HepG2 (cell line): ENCODE measurements around the gene MIEF2. TPM values are rescaled to one million over a fixed set of nuclear protein-coding genes. Genes with fewer than 3 reads are reported as not detected.

Experiments
- ARNT2 ChIP-seq: sonication (generic); formaldehyde crosslinking; IDR thresholded peaks from 2 replicates; pipeline ENCODE4 v1.8.0; 2022; ENCODE audit warnings: mild to moderate bottlenecking, low read depth, missing genetic modification reagents, moderate library complexity
- ARNTL ChIP-seq: sonication (generic); formaldehyde crosslinking; IDR thresholded peaks from 2 replicates; pipeline ENCODE4 v1.4.0; 2020; ENCODE audit warnings: mild to moderate bottlenecking, missing genetic modification reagents
- ATAD3A ChIP-seq: sonication (generic); formaldehyde crosslinking; IDR thresholded peaks from 2 replicates; pipeline ENCODE4 v1.4.0; 2020; ENCODE audit warnings: missing genetic modification reagents
- CHD4 ChIP-seq: fragments of 200-600 bp; sonication (generic); IDR thresholded peaks from 2 replicates; pipeline ENCODE4 v1.7.0; 2017; ENCODE audit warnings: mild to moderate bottlenecking, low read length, borderline replicate concordance
- ETV6 ChIP-seq: sonication (generic); formaldehyde crosslinking; conservative IDR thresholded peaks from 2 replicates; pipeline ENCODE4 v1.4.0; 2020; ENCODE audit warnings: missing genetic modification reagents
- GATA4 ChIP-seq: sonication (generic); IDR thresholded peaks from 2 replicates; pipeline ENCODE4 v1.6.1; 2016; ENCODE audit warnings: antibody characterized with exemption, low read depth, borderline replicate concordance
- HOXA5 ChIP-seq: sonication (generic); formaldehyde crosslinking; IDR thresholded peaks from 2 replicates; pipeline ENCODE4 v1.4.0; 2020; ENCODE audit warnings: missing genetic modification reagents
- ISX ChIP-seq: sonication (generic); formaldehyde crosslinking; conservative IDR thresholded peaks from 2 replicates; pipeline ENCODE4 v1.5.0; 2020; ENCODE audit warnings: missing genetic modification reagents
- KDM6A ChIP-seq: IDR thresholded peaks from 2 replicates; pipeline ENCODE4 v1.6.1; 2016; ENCODE audit warnings: low read depth
- MATR3 ChIP-seq: sonication (generic); formaldehyde crosslinking; IDR thresholded peaks from 2 replicates; pipeline ENCODE4 v1.4.0; 2020; ENCODE audit warnings: missing genetic modification reagents
- MIXL1 ChIP-seq: IDR thresholded peaks from 2 replicates; pipeline ENCODE4 v1.6.1; 2016
- NFE2L1 ChIP-seq: sonication (generic); formaldehyde crosslinking; IDR thresholded peaks from 2 replicates; pipeline ENCODE4 v1.4.0; 2020; ENCODE audit warnings: missing genetic modification reagents, mild to moderate bottlenecking, borderline replicate concordance
- RBM39 ChIP-seq: fragments of 200-400 bp; formaldehyde crosslinking; IDR thresholded peaks from one replicate; pipeline ENCODE4 v1.6.1; 2018; ENCODE audit warnings: antibody characterized with exemption, mild to moderate bottlenecking, low read depth, low read length; ENCODE audit not compliant: poor library complexity, severe bottlenecking
- SAFB2 ChIP-seq: sonication (generic); formaldehyde crosslinking; IDR thresholded peaks from 2 replicates; pipeline ENCODE4 v1.5.1; 2020; ENCODE audit warnings: missing genetic modification reagents, low read depth, mild to moderate bottlenecking, borderline replicate concordance
- SKI ChIP-seq: fragments of 450-650 bp; IDR thresholded peaks from one replicate; pipeline ENCODE4 v1.6.1; 2018; ENCODE audit warnings: mild to moderate bottlenecking; ENCODE audit not compliant: partially characterized antibody
- XBP1 ChIP-seq: sonication (generic); formaldehyde crosslinking; IDR thresholded peaks from 2 replicates; pipeline ENCODE4 v1.5.0; 2020; ENCODE audit warnings: missing genetic modification reagents
- YEATS4 ChIP-seq: sonication (generic); formaldehyde crosslinking; IDR thresholded peaks from 2 replicates; pipeline ENCODE4 v1.4.0; 2020; ENCODE audit warnings: missing genetic modification reagents, borderline replicate concordance
- ZBTB21 ChIP-seq: sonication (generic); formaldehyde crosslinking; IDR thresholded peaks from 2 replicates; pipeline ENCODE4 v1.4.0; 2020; ENCODE audit warnings: missing genetic modification reagents
- ZNF274 ChIP-seq: sonication (generic); formaldehyde crosslinking; IDR thresholded peaks from 2 replicates; pipeline ENCODE4 v1.5.1; 2020; ENCODE audit warnings: mild to moderate bottlenecking, missing genetic modification reagents
- ZNF747 ChIP-seq: sonication (generic); formaldehyde crosslinking; IDR thresholded peaks from 2 replicates; pipeline ENCODE4 v1.8.1; 2023; ENCODE audit warnings: missing genetic modification reagents, mild to moderate bottlenecking, borderline replicate concordance
- polyA plus RNA-seq, 8 experiments: library from polyadenylated mRNA; depleted of rRNA in 3 of 8; stranded (reverse) in 7 of 8; unstranded in 1 of 8; fragments of >200 nt; fragmentation: Illumina TruSeq in 4 of 8; extraction: Trizol in 4 of 8; gene quantifications; 2 replicates each; pipeline versions ENCODE4 v1.2.1 to v1.2.3, GENCODE V29; 2011 to 2016; ENCODE audit warnings: low read depth in 4 of 8, missing spikeins in 1 of 8, mixed read lengths in 1 of 8; ENCODE audit not compliant: insufficient read depth in 1 of 8
- total RNA-seq, 5 experiments: library from RNA; depleted of rRNA; stranded (reverse); fragments of >200 nt; fragmentation: Illumina TruSeq; extraction: Trizol; gene quantifications; 2 replicates each; pipeline ENCODE4 v1.2.3, GENCODE V29; 2016; ENCODE audit warnings: low read depth in 1 of 5
- TF ChIP-seq, protein P1 (sequence below): sonication (generic); formaldehyde crosslinking; IDR thresholded peaks from 2 replicates; pipeline ENCODE4 v1.5.1; 2020; ENCODE audit warnings: mild to moderate bottlenecking, moderate library complexity, missing genetic modification reagents
- TF ChIP-seq, protein P2 (sequence below): sonication (generic); formaldehyde crosslinking; IDR thresholded peaks from 2 replicates; pipeline ENCODE4 v1.9.0; 2021; ENCODE audit warnings: missing genetic modification reagents, mild to moderate bottlenecking, borderline replicate concordance
- TF ChIP-seq, protein P3 (sequence below): fragments of 450-650 bp; IDR thresholded peaks from 2 replicates; pipeline ENCODE4 v1.6.1; 2017; ENCODE audit warnings: mild to moderate bottlenecking
- TF ChIP-seq, protein P4 (sequence below): sonication (generic); formaldehyde crosslinking; IDR thresholded peaks from 2 replicates; pipeline ENCODE4 v1.4.0; 2020; ENCODE audit warnings: missing genetic modification reagents

MIEF2 gene
- total and polyA plus RNA-seq, 2 of the 13 experiments (the other 11 are each of a cell fraction or from before 2014, with no cell fraction given): 6.0 to 8.0 TPM

DNA sequence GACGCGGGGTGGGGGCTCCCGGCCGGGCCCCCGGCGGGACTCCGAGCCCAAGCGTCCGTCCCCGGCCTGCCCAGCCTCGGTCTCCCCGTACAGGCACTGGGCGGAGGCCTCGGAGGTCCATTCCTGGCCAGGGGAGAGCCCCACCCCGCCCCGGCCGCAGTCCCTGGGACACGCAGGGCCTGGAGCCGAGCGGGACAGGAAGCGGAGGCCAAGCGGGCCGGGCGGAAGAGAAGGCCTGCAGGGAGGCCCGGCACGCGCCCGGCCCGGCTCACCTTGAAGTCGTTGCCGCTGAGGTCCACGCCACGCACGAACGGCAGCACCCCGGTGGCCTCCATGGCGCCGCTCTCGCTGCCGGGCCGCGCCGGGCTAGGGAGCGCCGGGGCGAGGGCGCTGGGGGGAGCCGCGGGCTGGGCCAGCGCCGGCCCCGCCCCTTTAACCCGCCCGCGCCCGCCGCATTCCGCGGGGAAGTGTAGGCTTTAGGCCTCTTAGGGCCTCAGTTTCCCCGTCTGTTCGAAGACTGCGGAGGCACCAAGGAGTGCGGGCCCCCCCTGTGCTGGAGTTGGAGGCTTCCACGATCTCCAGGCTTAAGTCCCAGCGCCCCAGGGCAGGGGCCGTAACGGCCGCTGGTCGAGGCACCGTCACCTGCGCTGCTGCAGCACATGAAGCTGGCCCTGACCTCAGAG lies 2.0 kb upstream of the MIEF2 start, which contains the start of gene FLII (continued):
- TF ChIP-seq, protein P1, sequence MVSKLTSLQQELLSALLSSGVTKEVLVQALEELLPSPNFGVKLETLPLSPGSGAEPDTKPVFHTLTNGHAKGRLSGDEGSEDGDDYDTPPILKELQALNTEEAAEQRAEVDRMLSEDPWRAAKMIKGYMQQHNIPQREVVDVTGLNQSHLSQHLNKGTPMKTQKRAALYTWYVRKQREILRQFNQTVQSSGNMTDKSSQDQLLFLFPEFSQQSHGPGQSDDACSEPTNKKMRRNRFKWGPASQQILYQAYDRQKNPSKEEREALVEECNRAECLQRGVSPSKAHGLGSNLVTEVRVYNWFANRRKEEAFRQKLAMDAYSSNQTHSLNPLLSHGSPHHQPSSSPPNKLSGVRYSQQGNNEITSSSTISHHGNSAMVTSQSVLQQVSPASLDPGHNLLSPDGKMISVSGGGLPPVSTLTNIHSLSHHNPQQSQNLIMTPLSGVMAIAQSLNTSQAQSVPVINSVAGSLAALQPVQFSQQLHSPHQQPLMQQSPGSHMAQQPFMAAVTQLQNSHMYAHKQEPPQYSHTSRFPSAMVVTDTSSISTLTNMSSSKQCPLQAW (CRISPR knock-in tag): no peak
- TF ChIP-seq MIXL1 (CRISPR knock-in tag): no peak
- peak; percentile 87 for TF ChIP-seq YEATS4 (CRISPR knock-in tag)
- TF ChIP-seq, protein P2, sequence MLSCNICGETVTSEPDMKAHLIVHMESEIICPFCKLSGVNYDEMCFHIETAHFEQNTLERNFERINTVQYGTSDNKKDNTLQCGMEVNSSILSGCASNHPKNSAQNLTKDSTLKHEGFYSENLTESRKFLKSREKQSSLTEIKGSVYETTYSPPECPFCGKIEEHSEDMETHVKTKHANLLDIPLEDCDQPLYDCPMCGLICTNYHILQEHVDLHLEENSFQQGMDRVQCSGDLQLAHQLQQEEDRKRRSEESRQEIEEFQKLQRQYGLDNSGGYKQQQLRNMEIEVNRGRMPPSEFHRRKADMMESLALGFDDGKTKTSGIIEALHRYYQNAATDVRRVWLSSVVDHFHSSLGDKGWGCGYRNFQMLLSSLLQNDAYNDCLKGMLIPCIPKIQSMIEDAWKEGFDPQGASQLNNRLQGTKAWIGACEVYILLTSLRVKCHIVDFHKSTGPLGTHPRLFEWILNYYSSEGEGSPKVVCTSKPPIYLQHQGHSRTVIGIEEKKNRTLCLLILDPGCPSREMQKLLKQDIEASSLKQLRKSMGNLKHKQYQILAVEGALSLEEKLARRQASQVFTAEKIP (CRISPR knock-in tag): no peak
- no peak for TF ChIP-seq ISX (CRISPR knock-in tag)
- no peak for TF ChIP-seq NFE2L1
- no peak for TF ChIP-seq KDM6A
- TF ChIP-seq ATAD3A (CRISPR knock-in tag): no peak
- TF ChIP-seq ARNTL: no peak
- no peak for TF ChIP-seq SKI
- no peak for TF ChIP-seq MATR3
- TF ChIP-seq ARNT2 (CRISPR knock-in tag): 0 out of 2 replicates have a peak, but pooled peaks have one; percentile 32
- TF ChIP-seq HOXA5 (CRISPR knock-in tag): peak; percentile 77
- no peak for TF ChIP-seq CHD4
- TF ChIP-seq, protein P3, sequence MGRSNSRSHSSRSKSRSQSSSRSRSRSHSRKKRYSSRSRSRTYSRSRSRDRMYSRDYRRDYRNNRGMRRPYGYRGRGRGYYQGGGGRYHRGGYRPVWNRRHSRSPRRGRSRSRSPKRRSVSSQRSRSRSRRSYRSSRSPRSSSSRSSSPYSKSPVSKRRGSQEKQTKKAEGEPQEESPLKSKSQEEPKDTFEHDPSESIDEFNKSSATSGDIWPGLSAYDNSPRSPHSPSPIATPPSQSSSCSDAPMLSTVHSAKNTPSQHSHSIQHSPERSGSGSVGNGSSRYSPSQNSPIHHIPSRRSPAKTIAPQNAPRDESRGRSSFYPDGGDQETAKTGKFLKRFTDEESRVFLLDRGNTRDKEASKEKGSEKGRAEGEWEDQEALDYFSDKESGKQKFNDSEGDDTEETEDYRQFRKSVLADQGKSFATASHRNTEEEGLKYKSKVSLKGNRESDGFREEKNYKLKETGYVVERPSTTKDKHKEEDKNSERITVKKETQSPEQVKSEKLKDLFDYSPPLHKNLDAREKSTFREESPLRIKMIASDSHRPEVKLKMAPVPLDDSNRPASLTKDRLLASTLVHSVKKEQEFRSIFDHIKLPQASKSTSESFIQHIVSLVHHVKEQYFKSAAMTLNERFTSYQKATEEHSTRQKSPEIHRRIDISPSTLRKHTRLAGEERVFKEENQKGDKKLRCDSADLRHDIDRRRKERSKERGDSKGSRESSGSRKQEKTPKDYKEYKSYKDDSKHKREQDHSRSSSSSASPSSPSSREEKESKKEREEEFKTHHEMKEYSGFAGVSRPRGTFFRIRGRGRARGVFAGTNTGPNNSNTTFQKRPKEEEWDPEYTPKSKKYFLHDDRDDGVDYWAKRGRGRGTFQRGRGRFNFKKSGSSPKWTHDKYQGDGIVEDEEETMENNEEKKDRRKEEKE: no peak
- peak; percentile 83; the same call in 1 of the 2 replicates for TF ChIP-seq ETV6
- TF ChIP-seq, protein P4, sequence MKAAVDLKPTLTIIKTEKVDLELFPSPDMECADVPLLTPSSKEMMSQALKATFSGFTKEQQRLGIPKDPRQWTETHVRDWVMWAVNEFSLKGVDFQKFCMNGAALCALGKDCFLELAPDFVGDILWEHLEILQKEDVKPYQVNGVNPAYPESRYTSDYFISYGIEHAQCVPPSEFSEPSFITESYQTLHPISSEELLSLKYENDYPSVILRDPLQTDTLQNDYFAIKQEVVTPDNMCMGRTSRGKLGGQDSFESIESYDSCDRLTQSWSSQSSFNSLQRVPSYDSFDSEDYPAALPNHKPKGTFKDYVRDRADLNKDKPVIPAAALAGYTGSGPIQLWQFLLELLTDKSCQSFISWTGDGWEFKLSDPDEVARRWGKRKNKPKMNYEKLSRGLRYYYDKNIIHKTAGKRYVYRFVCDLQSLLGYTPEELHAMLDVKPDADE (CRISPR knock-in tag): no peak; the same call in 1 of the 2 replicates
- TF ChIP-seq RBM39: peak; percentile 34
- no peak for TF ChIP-seq GATA4
- TF ChIP-seq ZBTB21: no peak
- no peak for TF ChIP-seq ZNF747 (CRISPR knock-in tag)
- TF ChIP-seq XBP1: no peak
- TF ChIP-seq SAFB2 (CRISPR knock-in tag): 0 out of 2 replicates have a peak, but pooled peaks have one; percentile 22
- TF ChIP-seq ZNF274 (CRISPR knock-in tag): 0 out of 2 replicates have a peak, but pooled peaks have one; percentile 25
